Activated T-cell treated with anti-CD3 and anti-CD28 coated beads, Interleukin-2, amount 50 U/mL, for 24 hours (primary cell): ENCODE measurements around the gene KCNH1.
"Not testable (repeated sequence)": the region's sequence is repeated elsewhere in the genome, so short reads cannot be mapped to it uniquely, and the experiment has no call there.

ENCODE experiments used
- DNase-seq: peaks from one replicate; pipeline ENCODE4 v3.0.0-alpha.2; 2020
- H3K27ac Mint-ChIP-seq: 2 replicates; pipeline ENCODE4 v1.8.0; 2020; ENCODE audit warnings: mild to moderate bottlenecking, mixed read lengths
- H3K27me3 Mint-ChIP-seq: 2 replicates; pipeline ENCODE4 v1.8.0; 2020; ENCODE audit warnings: mixed read lengths
- H3K36me3 Mint-ChIP-seq: 2 replicates; pipeline ENCODE4 v1.8.0; 2020; ENCODE audit warnings: low read depth, mixed read lengths
- H3K4me1 Mint-ChIP-seq: 2 replicates; pipeline ENCODE4 v1.8.0; 2020; ENCODE audit warnings: low read depth, mixed read lengths
- H3K4me3 Mint-ChIP-seq: 2 replicates; pipeline ENCODE4 v1.8.0; 2020; ENCODE audit warnings: mild to moderate bottlenecking, moderate library complexity, mixed read lengths
- H3K9me3 Mint-ChIP-seq: 2 replicates; pipeline ENCODE4 v1.8.0; 2020; ENCODE audit warnings: mixed read lengths

Gene KCNH1

DNA sequence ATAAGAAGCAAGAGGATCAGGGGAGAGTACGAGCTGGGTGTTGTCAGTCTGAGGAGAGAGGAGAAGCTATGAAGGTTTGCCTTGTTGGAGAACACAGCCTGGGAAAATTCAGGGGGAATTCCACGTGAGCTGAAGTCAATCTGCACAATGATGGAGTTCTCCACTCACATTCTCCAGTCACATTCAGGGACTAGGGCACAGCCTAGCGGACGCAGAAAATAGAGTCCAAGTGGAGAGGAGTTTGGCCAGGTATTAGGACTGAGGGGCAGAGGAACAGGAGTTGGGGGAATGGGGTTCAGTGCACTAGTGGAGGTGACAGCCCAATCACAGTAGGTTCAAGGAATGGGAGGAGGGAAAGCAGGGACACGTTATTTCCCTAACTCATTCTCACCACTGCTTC, 124.0 kb downstream of the KCNH1 start:
- Mint-ChIP-seq H3K27ac (no peak overlapping the region), H3K27me3 (peaks cover 47% of the 10 kb centered on the region), H3K9me3 (no peaks in the 10 kb centered on the region), H3K4me3 (no peak overlapping the region), H3K36me3 (no peaks in the 10 kb centered on the region), H3K4me1 (no peaks in the 10 kb centered on the region)
- no peak for DNase-seq

DNA sequence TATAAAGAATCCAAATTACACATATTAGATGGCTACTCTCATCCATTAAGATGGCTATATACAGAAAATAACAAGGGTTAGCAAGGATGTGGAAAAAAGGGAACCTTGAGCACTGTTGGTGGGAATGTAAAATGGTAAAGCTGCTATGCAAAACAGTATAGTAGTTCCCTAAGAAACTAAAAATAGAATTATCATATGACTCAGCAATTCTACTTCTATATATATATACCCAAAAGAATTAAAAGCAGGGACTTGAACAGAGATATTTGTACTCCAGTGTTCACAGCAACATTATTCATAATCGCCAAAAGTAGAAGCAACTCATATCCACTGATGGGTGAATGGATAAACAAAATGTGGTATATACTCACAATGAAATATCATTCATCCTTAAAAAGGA, 126.1 kb downstream of the KCNH1 start:
- no peak overlapping the region for H3K27ac Mint-ChIP-seq
- DNase-seq = no peak
- peaks cover 39% of the 10 kb centered on the region for H3K27me3 Mint-ChIP-seq
- H3K36me3 Mint-ChIP-seq = no peaks in the 10 kb centered on the region
- H3K4me1 Mint-ChIP-seq = no peaks in the 10 kb centered on the region
- H3K4me3 Mint-ChIP-seq = no peak overlapping the region
- no peaks in the 10 kb centered on the region for H3K9me3 Mint-ChIP-seq

DNA sequence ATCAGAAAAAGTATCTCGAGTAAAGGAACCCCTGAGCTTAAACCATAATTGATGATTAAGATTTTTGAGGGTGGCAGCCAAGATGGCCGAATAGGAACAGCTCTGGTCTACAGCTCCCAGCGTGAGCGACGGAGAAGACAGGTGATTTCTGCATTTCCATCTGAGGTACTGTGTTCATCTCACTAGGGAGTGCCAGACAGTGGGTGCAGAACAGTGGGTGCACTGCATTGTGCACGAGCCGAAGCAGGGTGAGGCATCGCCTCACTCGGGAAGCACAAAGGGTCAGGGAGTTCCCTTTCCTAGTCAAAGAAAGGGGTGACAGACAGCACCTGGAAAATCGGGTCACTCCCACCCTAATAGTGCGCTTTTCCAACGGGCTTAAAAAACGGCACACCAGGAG, 138.0 kb downstream of the KCNH1 start:
- not testable (repeated sequence) for H3K9me3 Mint-ChIP-seq, H3K4me1 Mint-ChIP-seq, DNase-seq, H3K36me3 Mint-ChIP-seq, H3K4me3 Mint-ChIP-seq, H3K27ac Mint-ChIP-seq
- peaks cover 51% of the 10 kb centered on the region for H3K27me3 Mint-ChIP-seq

DNA sequence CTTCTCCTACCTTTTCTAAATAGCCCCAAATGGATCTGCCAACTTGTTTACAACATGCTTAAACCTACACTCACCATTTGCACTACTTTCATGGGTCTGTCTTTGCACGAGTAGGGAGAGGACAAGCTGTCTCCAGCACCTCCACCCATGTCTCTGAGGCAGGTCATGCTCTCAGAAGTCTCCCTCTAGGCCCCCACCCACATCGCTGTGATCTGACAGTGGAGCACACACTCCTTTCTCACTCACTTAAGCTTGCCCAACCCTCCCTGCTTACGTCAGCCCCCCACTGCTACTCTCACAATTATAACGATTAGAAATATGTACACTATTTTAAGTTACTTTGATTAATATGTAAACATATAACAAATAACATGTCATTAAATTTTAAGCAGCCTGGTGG, 141.1 kb downstream of the KCNH1 start:
- Mint-ChIP-seq H3K4me3 (no peak overlapping the region), H3K27me3 (peaks cover 48% of the 10 kb centered on the region), H3K27ac (no peak overlapping the region), H3K9me3 (no peaks in the 10 kb centered on the region), H3K36me3 (no peaks in the 10 kb centered on the region), H3K4me1 (no peaks in the 10 kb centered on the region)
- no peak for DNase-seq

DNA sequence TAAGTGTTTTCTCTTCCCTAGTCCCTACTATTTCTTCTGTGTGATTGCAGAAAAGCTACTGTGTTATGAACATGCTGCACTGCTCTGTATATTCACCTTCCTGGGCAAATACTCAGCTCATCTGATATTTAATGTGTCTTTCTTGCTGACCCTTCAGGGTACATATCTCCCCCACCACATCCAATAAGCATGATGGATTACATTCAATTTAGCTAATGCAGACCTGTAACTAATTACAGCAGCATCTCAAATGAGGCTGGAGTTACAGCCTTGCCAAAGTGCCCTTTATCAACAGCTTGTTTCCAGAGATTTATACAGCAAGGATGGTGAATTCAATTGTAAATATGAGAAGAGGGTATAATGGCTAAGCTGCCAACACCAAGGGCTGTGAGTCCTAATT, 144.0 kb downstream of the KCNH1 start:
- no peak overlapping the region for H3K27ac Mint-ChIP-seq
- no peak overlapping the region for H3K4me3 Mint-ChIP-seq
- H3K9me3 Mint-ChIP-seq = no peaks in the 10 kb centered on the region
- H3K36me3 Mint-ChIP-seq = no peaks in the 10 kb centered on the region
- H3K27me3 Mint-ChIP-seq = peaks cover 42% of the 10 kb centered on the region
- no peaks in the 10 kb centered on the region for H3K4me1 Mint-ChIP-seq
- DNase-seq = no peak

DNA sequence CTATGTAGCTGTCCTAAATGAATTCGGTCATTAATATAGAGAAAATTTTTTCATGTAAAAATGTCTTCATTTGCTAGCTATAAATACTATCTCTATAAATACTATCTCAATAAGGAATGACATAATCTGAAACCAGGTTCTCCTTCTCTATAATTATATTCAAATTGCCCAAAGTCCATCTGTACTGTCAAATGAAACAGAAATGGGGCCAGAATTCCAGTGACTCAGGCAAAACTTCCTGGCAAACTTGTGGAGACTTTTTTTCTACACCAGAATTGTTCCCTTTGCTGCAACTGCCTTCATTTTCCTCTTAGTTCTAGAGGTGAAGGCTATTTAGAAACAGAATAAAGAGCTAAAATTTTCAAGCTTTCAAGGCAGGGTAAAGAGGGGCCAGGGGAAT, 152.5 kb downstream of the KCNH1 start:
- Mint-ChIP-seq H3K27ac (no peak overlapping the region), H3K36me3 (no peaks in the 10 kb centered on the region), H3K4me1 (no peaks in the 10 kb centered on the region), H3K4me3 (no peak overlapping the region), H3K27me3 (peaks cover 10% of the 10 kb centered on the region), H3K9me3 (peaks cover 2% of the 10 kb centered on the region)
- DNase-seq = no peak

DNA sequence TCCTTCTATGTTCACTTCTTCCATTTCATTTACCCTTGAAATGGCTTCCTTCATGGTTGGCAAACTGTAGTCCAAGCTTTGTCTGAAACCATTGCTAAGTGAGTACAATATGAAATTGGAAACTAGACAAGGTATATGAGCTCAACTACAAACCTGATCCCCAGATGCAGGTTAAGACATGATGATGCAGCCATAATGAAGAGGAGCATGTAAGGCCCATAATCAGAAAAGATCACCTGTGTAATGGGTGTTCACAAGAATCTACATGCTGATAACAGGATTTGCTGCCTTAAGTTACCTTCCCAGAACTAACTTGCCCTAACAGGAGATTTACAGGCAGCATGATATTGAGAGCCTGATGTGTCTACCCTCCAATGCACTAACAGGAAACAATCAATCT, 153.9 kb downstream of the KCNH1 start:
- H3K36me3 Mint-ChIP-seq = no peaks in the 10 kb centered on the region
- DNase-seq = no peak
- no peak overlapping the region for H3K4me3 Mint-ChIP-seq
- no peaks in the 10 kb centered on the region for H3K4me1 Mint-ChIP-seq
- no peak overlapping the region for H3K27ac Mint-ChIP-seq
- H3K27me3 Mint-ChIP-seq = peaks cover 8% of the 10 kb centered on the region
- H3K9me3 Mint-ChIP-seq = peaks cover 2% of the 10 kb centered on the region

DNA sequence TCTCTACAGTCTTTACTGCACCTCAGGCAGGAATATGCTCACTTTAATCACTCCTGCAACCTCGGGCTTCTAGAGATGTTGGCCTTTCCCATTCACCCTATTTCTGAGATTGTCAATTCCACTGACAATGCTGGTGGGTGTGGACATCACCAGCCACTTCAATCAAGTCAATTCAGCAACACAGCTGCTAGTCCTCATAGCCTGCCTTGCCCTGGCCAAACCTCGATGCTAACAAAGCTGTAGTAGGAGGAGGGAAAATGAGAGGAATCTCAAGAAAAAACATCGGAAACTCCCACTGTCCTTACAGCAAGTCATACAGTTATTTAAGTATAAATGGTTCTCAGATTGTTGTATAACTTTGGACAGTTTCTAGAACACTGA, 155.0 kb downstream of the KCNH1 start:
- H3K36me3 Mint-ChIP-seq = no peaks in the 10 kb centered on the region
- H3K4me1 Mint-ChIP-seq = no peaks in the 10 kb centered on the region
- no peak for DNase-seq
- peaks cover 10% of the 10 kb centered on the region for H3K27me3 Mint-ChIP-seq
- no peak overlapping the region for H3K27ac Mint-ChIP-seq
- no peak overlapping the region for H3K4me3 Mint-ChIP-seq
- H3K9me3 Mint-ChIP-seq = peaks cover 2% of the 10 kb centered on the region

DNA sequence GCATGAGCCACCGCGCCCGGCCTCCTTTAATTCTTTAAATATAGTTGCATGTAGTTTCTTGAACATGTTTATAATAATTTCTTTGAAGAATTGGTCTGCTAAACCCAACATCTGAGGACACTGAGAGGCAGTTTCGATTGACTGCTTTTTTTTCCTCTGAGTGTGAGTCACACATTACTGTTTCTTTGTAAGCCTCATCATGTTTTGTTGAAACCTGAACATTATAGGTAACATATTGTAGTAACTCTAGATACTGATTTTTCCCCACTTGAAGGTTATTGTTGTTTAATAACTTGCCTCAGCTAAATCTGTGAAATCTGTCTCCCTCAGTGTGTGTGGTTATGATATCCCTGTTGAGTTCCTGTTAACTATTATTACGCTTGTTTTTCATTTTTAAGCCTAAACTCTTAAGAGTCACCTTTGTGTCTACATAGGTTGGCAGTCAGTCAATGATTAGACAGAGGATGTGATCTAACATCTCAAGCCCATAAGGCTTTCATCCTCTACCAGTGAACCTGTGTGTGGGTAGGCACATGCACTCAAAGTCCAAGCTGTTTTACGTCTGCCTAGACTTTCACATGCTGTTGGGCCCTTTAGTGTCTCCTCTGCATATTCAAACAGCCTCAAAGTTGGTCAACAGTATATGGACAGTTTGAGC, 155.5 kb downstream of the KCNH1 start:
- peaks cover 10% of the 10 kb centered on the region for H3K27me3 Mint-ChIP-seq
- H3K27ac Mint-ChIP-seq = no peak overlapping the region
- DNase-seq = no peak
- H3K9me3 Mint-ChIP-seq = peaks cover 2% of the 10 kb centered on the region
- H3K4me1 Mint-ChIP-seq = no peaks in the 10 kb centered on the region
- no peaks in the 10 kb centered on the region for H3K36me3 Mint-ChIP-seq
- no peak overlapping the region for H3K4me3 Mint-ChIP-seq

DNA sequence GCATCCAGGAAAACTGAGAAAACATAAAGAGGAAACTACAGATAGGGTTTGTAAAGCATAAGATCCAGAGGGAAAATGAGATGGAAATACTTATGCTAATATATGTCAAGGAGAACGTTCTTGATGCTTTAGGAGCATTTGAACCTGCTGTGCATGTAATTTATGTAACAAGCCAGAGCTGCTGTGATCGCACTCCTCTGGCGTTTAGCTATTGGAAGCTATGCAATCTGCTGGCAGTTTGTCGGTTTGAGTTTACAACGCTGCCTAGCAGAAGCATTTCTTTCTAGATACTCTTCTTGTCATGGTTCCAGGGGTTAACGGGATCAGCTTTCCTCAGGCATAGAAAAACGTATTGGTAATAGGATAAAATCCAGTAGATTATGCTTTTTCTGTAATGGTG, 182.7 kb downstream of the KCNH1 start:
- H3K4me1 Mint-ChIP-seq = no peaks in the 10 kb centered on the region
- H3K4me3 Mint-ChIP-seq = no peak overlapping the region
- no peaks in the 10 kb centered on the region for H3K9me3 Mint-ChIP-seq
- no peak for DNase-seq
- H3K27me3 Mint-ChIP-seq = peaks cover 6% of the 10 kb centered on the region
- no peaks in the 10 kb centered on the region for H3K36me3 Mint-ChIP-seq
- no peak overlapping the region for H3K27ac Mint-ChIP-seq

DNA sequence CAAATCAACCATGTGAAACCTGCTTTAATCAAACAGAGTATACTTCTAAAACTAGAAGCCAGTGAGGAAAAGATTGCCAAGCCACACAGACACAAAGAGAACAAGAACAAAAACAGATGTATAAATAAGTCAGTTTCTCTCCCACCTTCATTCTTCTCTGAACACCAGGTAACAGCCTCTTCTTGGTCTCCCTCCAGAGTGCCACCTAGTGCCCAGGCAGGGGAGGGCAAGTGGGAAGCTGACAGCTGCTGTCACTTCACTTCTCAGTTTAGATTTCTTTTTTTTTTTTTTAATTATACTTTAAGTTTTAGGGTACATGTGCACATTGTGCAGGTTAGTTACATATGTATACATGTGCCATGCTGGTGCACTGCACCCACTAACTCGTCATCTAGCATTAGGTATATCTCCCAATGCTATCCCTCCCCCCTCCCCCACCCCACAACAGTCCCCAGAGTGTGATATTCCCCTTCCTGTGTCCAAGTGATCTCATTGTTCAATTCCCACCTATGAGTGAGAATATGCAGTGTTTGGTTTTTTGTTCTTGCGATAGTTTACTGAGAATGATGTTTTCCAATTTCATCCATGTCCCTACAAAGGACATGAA, 183.9 kb downstream of the KCNH1 start:
- not testable (repeated sequence) for H3K4me1 Mint-ChIP-seq, H3K36me3 Mint-ChIP-seq, H3K9me3 Mint-ChIP-seq, H3K4me3 Mint-ChIP-seq, H3K27me3 Mint-ChIP-seq, H3K27ac Mint-ChIP-seq
- DNase-seq = peak; percentile 70

DNA sequence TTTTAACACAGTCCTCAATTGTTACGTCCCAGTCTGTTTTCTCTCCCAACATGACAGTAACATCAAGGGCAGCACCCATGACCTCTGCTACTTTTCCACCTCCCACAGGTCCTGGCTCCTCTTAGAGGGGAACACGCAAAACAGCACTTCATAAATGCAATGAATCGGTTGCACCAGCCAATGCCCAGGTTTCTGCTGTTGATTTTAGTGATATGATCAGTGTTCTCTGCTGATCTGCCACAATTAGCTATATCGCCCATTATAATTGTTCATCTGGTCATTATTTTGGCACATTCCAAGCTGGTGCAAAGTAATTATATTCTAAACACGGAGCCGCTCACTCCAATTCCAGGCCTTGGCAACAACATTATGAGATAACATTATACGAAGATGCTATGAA, 184.5 kb downstream of the KCNH1 start:
- no peaks in the 10 kb centered on the region for H3K4me1 Mint-ChIP-seq
- H3K27ac Mint-ChIP-seq = no peak overlapping the region
- H3K27me3 Mint-ChIP-seq = no peaks in the 10 kb centered on the region
- no peaks in the 10 kb centered on the region for H3K9me3 Mint-ChIP-seq
- no peaks in the 10 kb centered on the region for H3K36me3 Mint-ChIP-seq
- no peak overlapping the region for H3K4me3 Mint-ChIP-seq
- DNase-seq = no peak

DNA sequence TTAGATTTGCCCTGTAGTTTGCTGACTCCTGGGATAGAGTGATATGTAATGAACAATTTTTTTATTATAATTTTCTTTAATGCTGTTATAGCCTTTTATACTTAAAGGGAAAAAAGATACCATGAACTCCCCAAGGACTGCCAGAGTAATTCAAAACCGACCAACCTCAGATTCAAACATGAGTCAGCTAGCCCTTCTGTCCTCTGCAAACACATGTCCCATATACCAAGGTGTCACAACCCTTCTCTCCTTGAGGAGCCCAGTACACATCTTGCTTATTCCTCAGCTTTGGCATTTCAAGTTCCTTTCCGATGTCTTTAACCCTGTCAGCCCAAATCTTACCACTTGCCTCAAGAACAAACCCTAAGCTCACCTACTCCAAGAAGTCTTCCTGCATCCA, 184.9 kb downstream of the KCNH1 start:
- no peak for DNase-seq
- Mint-ChIP-seq H3K27ac (no peak overlapping the region), H3K4me3 (no peak overlapping the region), H3K36me3 (no peaks in the 10 kb centered on the region), H3K9me3 (no peaks in the 10 kb centered on the region), H3K27me3 (no peaks in the 10 kb centered on the region), H3K4me1 (no peaks in the 10 kb centered on the region)

DNA sequence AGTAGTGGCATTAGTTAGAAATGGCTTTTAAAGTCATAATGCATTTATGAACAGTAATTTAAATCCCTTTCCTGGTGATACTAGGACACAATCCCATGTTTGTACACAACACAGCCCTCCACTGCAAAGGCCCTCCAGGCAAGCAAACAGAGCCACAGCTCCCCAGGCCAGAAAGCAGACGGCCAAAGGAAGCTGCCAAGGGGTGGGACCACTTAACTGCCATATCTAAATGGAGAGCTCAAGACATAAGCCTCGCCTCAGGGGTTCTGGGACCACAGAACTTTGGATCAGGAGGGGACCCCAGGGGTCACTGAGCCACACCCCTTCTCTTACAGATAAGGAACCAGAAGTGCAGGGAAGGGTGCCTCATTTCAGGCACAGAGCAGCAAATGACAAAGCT, 189.7 kb downstream of the KCNH1 start:
- Mint-ChIP-seq H3K4me3 (no peak overlapping the region), H3K27me3 (no peaks in the 10 kb centered on the region), H3K9me3 (no peaks in the 10 kb centered on the region), H3K27ac (no peak overlapping the region), H3K4me1 (no peaks in the 10 kb centered on the region), H3K36me3 (no peaks in the 10 kb centered on the region)
- no peak for DNase-seq

DNA sequence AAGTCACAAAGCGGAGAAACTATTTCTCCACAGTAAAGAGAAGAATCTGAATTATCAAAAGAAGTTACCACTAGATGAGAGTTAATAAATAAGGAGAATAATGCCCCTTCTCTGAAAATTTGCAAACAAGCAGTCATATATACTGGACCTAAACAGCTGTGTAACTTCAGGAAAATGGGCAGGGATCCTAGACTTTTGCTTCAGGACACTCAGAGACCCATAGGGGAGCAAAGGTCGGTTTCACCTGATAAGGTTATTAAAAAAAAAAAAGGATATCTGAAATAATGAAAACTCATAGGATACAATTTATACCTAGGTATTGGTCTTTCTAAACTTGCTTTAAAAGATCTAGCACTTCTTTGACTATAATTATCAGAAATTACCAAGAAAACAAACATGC, 191.4 kb downstream of the KCNH1 start:
- Mint-ChIP-seq H3K36me3 (no peaks in the 10 kb centered on the region), H3K4me1 (no peaks in the 10 kb centered on the region), H3K9me3 (no peaks in the 10 kb centered on the region), H3K4me3 (no peak overlapping the region), H3K27me3 (no peaks in the 10 kb centered on the region), H3K27ac (no peak overlapping the region)
- DNase-seq = no peak

DNA sequence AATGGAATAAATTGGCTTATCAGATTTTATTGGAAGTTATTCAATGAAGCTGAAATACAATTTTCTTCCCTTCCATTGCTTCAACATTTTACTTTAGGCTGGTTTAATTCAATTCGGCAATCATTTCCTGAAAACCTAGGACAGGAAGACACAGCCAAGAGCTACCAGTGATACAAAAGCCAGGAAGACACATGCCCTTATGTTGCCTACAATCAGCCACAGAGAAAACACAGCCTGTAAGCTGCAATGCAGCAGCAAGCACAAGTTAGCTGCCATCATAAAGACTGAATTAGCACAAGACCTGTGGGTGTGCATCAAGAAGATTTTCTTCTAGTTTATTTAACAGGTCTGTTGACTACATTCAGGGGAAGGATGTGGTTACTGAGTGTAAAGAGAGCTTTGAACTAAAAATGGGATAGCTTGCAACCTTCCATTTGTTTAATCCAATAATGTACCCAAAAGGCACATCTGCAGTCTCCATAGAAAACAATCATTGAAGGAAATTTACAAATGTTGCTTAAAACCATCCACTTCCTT, 193.8 kb downstream of the KCNH1 start:
- no peaks in the 10 kb centered on the region for H3K36me3 Mint-ChIP-seq
- H3K27ac Mint-ChIP-seq = no peak overlapping the region
- H3K4me1 Mint-ChIP-seq = no peaks in the 10 kb centered on the region
- no peaks in the 10 kb centered on the region for H3K9me3 Mint-ChIP-seq
- H3K27me3 Mint-ChIP-seq = no peaks in the 10 kb centered on the region
- DNase-seq = no peak
- no peak overlapping the region for H3K4me3 Mint-ChIP-seq
